OCI-LY7 (cell line): ENCODE measurements around the gene GPC3. TPM values are rescaled to one million over a fixed set of nuclear protein-coding genes. Genes with fewer than 3 reads are reported as not detected.

Source experiments
- BruUV-seq: library from RNA; stranded (reverse); fragments of 400-500 nt; replicated peaks from 2 replicates; lab custom pipeline; 2021; lab: Mats Ljungman, UMichigan
- CTCF ChIA-PET: fragments of 300-600 bp; sonication (Branson Sonifier 250); formaldehyde crosslinking; loops from one replicate; lab custom pipeline; 2022; ENCODE audit warnings: antibody characterized with exemption; ENCODE audit not compliant: unreplicated experiment; lab: Charles Lee
- POLR2A ChIA-PET: fragments of 300-600 bp; sonication (Branson Sonifier 250); formaldehyde crosslinking; loops from one replicate; lab custom pipeline; 2022; ENCODE audit warnings: antibody characterized with exemption; lab: Charles Lee
- DNase-seq: peaks from one replicate; pipeline ENCODE4 v3.0.0-alpha.2; 2015; ENCODE audit warnings: low spot score
- H2AFZ ChIP-seq: fragments of 200-600 bp; sonication (generic), shearing (Covaris generic); 2 replicates; pipeline ENCODE4 v1.6.1; 2014; ENCODE audit warnings: mild to moderate bottlenecking, antibody characterized with exemption, low read length, moderate library complexity
- H3K27ac ChIP-seq: fragments of 200-600 bp; sonication (generic); 2 replicates; pipeline ENCODE4 v1.5.1; 2014; ENCODE audit warnings: mixed run types, low read depth, mild to moderate bottlenecking, moderate library complexity, low read length, inconsistent platforms; ENCODE audit not compliant: poor library complexity, severe bottlenecking
- H3K36me3 ChIP-seq: fragments of 200-600 bp; sonication (generic); 2 replicates; pipeline ENCODE4 v1.6.1; 2014; ENCODE audit warnings: mild to moderate bottlenecking, antibody characterized with exemption, low read length, moderate library complexity, mixed read lengths; ENCODE audit not compliant: insufficient read depth
- H3K4me1 ChIP-seq: fragments of 200-600 bp; sonication (generic); 2 replicates; pipeline ENCODE4 v1.5.1; 2014; ENCODE audit warnings: mild to moderate bottlenecking, low read length; ENCODE audit not compliant: insufficient read depth, poor library complexity, severe bottlenecking
- H3K4me2 ChIP-seq: fragments of 200-600 bp; sonication (generic); 2 replicates; pipeline ENCODE4 v1.6.1; 2014; ENCODE audit warnings: mild to moderate bottlenecking, low read length
- H3K4me3 ChIP-seq: fragments of 200-600 bp; sonication (generic); 2 replicates; pipeline ENCODE4 v1.5.1; 2014; ENCODE audit warnings: mild to moderate bottlenecking, low read depth, low read length; ENCODE audit not compliant: poor library complexity, severe bottlenecking
- H3K79me2 ChIP-seq: fragments of 200-600 bp; sonication (generic); 2 replicates; pipeline ENCODE4 v1.6.1; 2016; ENCODE audit warnings: low read depth, mild to moderate bottlenecking, low read length, moderate library complexity, mixed read lengths; ENCODE audit not compliant: insufficient read depth
- H3K9me2 ChIP-seq: fragments of 200-600 bp; sonication (generic); 2 replicates; pipeline ENCODE4 v1.6.1; 2016; ENCODE audit warnings: mild to moderate bottlenecking, low read length, mixed read lengths; ENCODE audit not compliant: insufficient read depth
- H3K9me3 ChIP-seq: fragments of 200-600 bp; sonication (generic); 2 replicates; pipeline ENCODE4 v1.6.1; 2014; ENCODE audit warnings: mild to moderate bottlenecking, mixed run types, low read length, mixed read lengths
- H4K20me1 ChIP-seq: fragments of 200-600 bp; sonication (generic); 2 replicates; pipeline ENCODE4 v1.6.1; 2014; ENCODE audit warnings: mild to moderate bottlenecking, antibody characterized with exemption, low read length, moderate library complexity, mixed read lengths; ENCODE audit not compliant: insufficient read depth
- CTCF ChIP-seq: fragments of 200-600 bp; sonication (generic); conservative IDR thresholded peaks from 2 replicates; pipeline ENCODE4 v1.5.1; 2014; ENCODE audit warnings: mild to moderate bottlenecking, antibody characterized with exemption, low read length, moderate library complexity, mixed read lengths
- EZH2phosphoT487 ChIP-seq: fragments of 200-600 bp; sonication (generic); IDR thresholded peaks from 2 replicates; pipeline ENCODE4 v1.6.1; 2018; ENCODE audit warnings: low read depth, borderline replicate concordance, mild to moderate bottlenecking, mixed run types, antibody characterized with exemption, low read length, moderate library complexity, mixed read lengths
- intact Hi-C: fragments of 100-400 bp; cut with micrococcal nuclease; formaldehyde crosslinking; loops from one replicate; pipeline ENCODE4 v1.10.0; 2022; ENCODE audit not compliant: unreplicated experiment
- total RNA-seq, 2 experiments: library from RNA; depleted of rRNA in 1 of 2; stranded (reverse); fragments of >200 nt in 1 of 2; shearing (Covaris generic) in 1 of 2; gene quantifications; 2 replicates each; pipeline ENCODE4 v1.2.3, GENCODE V29; 2014 to 2022

GPC3 gene
- total RNA-seq, 2 experiments from 2014 or later, result not detected

GRCh38 chrX:133939655-133940302 is 45.6 kb downstream of the GPC3 start:
- ChIA-PET CTCF (no interaction called here), POLR2A (no interaction called here)
- no peaks in the 10 kb centered on the region for H3K9me2 ChIP-seq
- no peak for TF ChIP-seq CTCF
- TF ChIP-seq EZH2phosphoT487, result no peak
- H3K4me3 ChIP-seq, result no peak overlapping the region
- H3K79me2 ChIP-seq, result no peaks in the 10 kb centered on the region
- DNase-seq, result no peak
- H3K4me2 ChIP-seq, result no peak overlapping the region
- no peaks in the 10 kb centered on the region for H4K20me1 ChIP-seq
- intact Hi-C loops, result no loop called here
- H3K9me3 ChIP-seq, result no peaks in the 10 kb centered on the region
- no peak overlapping the region for H2AFZ ChIP-seq
- no TSS peak for BruUV-seq
- H3K4me1 ChIP-seq, result no peaks in the 10 kb centered on the region
- H3K36me3 ChIP-seq, result no peaks in the 10 kb centered on the region
- H3K27ac ChIP-seq, result no peak overlapping the region

- H3K9me3 ChIP-seq, result no peaks in the 10 kb centered on the region
- no peak overlapping the region for H3K4me2 ChIP-seq
- H3K9me2 ChIP-seq, result no peaks in the 10 kb centered on the region
- H3K27ac ChIP-seq, result no peak overlapping the region
- H3K4me3 ChIP-seq, result no peak overlapping the region
- BruUV-seq, result no TSS peak
- no peak for DNase-seq
- H4K20me1 ChIP-seq, result no peaks in the 10 kb centered on the region
- intact Hi-C loops, result no loop called here
- no peak overlapping the region for H2AFZ ChIP-seq
- ChIA-PET CTCF (no interaction called here), POLR2A (no interaction called here)
- TF ChIP-seq CTCF (no peak), EZH2phosphoT487 (no peak)
- no peaks in the 10 kb centered on the region for H3K79me2 ChIP-seq
- H3K4me1 ChIP-seq, result no peaks in the 10 kb centered on the region
- H3K36me3 ChIP-seq, result no peaks in the 10 kb centered on the region
Measured at GRCh38 chrX:133938530-133938929, 46.9 kb downstream of the GPC3 start.

GRCh38 chrX:133937022-133937421 is 48.4 kb downstream of the GPC3 start:
- ChIA-PET CTCF (no interaction called here), POLR2A (interaction anchor here (0.6 kb wide), 1 partner anchor 1020 kb away, joined by 5 read pairs; no protein-coding TSS in a partner anchor)
- DNase-seq, result no peak
- Histone ChIP-seq H3K9me2 (no peaks in the 10 kb centered on the region), H3K4me1 (no peaks in the 10 kb centered on the region), H4K20me1 (no peaks in the 10 kb centered on the region), H2AFZ (no peak overlapping the region), H3K79me2 (no peaks in the 10 kb centered on the region), H3K36me3 (no peaks in the 10 kb centered on the region), H3K9me3 (no peaks in the 10 kb centered on the region), H3K4me2 (no peak overlapping the region), H3K4me3 (no peak overlapping the region), H3K27ac (no peak overlapping the region)
- intact Hi-C loops, result no loop called here
- no TSS peak for BruUV-seq
- no peak for TF ChIP-seq EZH2phosphoT487
- TF ChIP-seq CTCF, result no peak
